SJCRH30 (cell line): ENCODE data around the gene ACP2. TPM values are rescaled to one million over a fixed set of nuclear protein-coding genes. Genes with fewer than 3 reads are reported as not detected.
"Not testable (repeated sequence)": the region's sequence is repeated elsewhere in the genome, so short reads cannot be mapped to it uniquely, and the experiment has no call there.

Source experiments
- DNase-seq, 2 experiments: peaks; one replicate each; pipeline ENCODE4 v3.0.0-alpha.2; 2015 to 2020
- H3K27ac ChIP-seq: fragments of 250-450 bp; sonication (Bioruptor Pico); 2 replicates; pipeline ENCODE4 v1.5.1; 2020; ENCODE audit warnings: mild to moderate bottlenecking, moderate library complexity
- H3K27me3 ChIP-seq: fragments of 250-450 bp; sonication (Bioruptor Pico); 2 replicates; pipeline ENCODE4 v1.5.1; 2020; ENCODE audit warnings: mild to moderate bottlenecking, moderate library complexity
- H3K36me3 ChIP-seq: fragments of 250-450 bp; sonication (Bioruptor Pico); 2 replicates; pipeline ENCODE4 v1.5.1; 2020; ENCODE audit warnings: mild to moderate bottlenecking, moderate library complexity
- H3K4me1 ChIP-seq: fragments of 250-450 bp; sonication (Bioruptor Pico); 2 replicates; pipeline ENCODE4 v1.5.1; 2020; ENCODE audit warnings: mild to moderate bottlenecking, moderate library complexity
- H3K4me3 ChIP-seq: fragments of 250-450 bp; sonication (Bioruptor Pico); 2 replicates; pipeline ENCODE4 v1.5.1; 2020; ENCODE audit warnings: mild to moderate bottlenecking, moderate library complexity
- H3K9me3 ChIP-seq: fragments of 250-450 bp; sonication (Bioruptor Pico); replicated peaks from 2 replicates; pipeline ENCODE4 v1.5.1; 2020; ENCODE audit warnings: mild to moderate bottlenecking, moderate library complexity
- total RNA-seq: library from RNA; depleted of rRNA; stranded (reverse); fragments of >200 nt; shearing (Covaris generic); gene quantifications from 2 replicates; pipeline ENCODE4 v1.2.3, GENCODE V29; 2014; rRNA removed

The ACP2 gene
- total RNA-seq, 1 experiment from 2014 or later: 29.6 TPM

DNA sequence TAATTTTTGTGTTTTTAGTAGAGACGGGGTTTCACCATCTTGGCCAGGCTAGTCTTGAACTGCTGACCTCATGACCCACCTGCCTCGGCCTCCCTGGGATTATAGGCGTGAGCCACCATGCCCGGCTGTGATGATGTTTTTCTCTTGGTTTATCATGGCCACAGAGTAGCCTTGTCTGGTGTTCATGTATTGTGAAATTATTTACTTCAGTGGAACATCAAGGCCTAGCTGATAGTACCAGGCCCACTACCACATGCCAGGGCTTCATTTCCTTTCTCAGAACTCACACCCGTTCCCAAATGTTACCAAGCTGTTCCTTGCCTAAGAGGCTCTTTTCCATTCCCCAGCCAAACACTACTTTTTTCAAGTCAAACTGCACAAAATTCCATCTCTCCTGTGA lies 40.0 kb downstream of the ACP2 start:
- 0 out of 2 replicates have a peak, but pooled peaks cover 2% of the 10 kb centered on the region for H3K4me1 ChIP-seq
- no peak overlapping the region for H3K27ac ChIP-seq
- H3K4me3 ChIP-seq: no peak overlapping the region
- no peaks in the 10 kb centered on the region for H3K27me3 ChIP-seq
- no peaks in the 10 kb centered on the region for H3K36me3 ChIP-seq
- DNase-seq: no peak
- H3K9me3 ChIP-seq: no peaks in the 10 kb centered on the region

DNA sequence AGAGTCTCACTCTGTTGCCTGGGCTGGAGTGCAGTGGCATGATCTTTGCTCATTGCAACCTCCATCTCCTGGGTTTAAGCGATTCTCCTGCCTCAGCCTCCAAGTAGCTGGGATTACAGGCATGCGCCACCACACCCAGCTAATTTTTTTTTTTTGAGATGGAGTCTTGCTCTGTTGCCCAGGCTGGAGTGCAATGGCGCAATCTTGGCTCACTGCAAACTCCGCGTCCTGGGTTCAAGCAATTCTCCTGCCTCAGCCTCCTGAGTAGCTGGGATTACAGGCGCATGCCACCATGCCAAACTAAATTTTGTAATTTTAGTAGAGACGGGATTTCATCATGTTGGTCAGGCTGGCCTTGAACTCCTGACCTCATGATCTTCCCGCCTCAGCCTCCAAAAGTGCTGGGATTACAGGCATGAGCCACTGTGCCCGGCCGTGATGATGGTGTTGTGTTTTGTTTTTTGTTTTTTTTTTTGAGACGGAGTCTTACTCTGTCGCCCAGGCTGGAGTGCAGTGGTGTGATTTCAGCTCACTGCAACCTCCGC lies 40.5 kb downstream of the ACP2 start:
- not testable (repeated sequence) for H3K9me3 ChIP-seq, H3K4me3 ChIP-seq, H3K27ac ChIP-seq, H3K27me3 ChIP-seq, H3K36me3 ChIP-seq, DNase-seq, H3K4me1 ChIP-seq

DNA sequence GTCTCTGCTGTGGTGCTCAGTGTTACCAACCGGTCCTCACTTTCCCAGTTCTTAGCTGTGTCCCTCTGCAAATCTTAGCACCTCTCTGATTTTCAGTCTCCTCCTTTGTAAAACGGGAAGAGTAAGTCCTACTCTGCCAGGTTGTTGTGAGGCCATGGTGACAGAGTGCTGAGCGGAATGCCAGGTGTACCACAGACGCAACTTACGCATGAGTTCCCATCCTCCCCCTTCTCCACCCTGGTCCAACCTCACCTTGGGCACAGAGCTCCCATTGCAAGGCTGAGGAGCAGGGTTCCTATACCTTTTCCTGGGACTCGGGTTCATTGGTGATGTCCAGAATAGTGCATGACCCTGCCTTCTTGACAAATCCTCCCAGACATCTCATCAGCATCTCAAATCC lies 41.2 kb downstream of the ACP2 start:
- Histone ChIP-seq H3K4me1 (0 out of 2 replicates have a peak, but pooled peaks cover 2% of the 10 kb centered on the region), H3K27ac (no peak overlapping the region), H3K4me3 (no peak overlapping the region), H3K36me3 (no peaks in the 10 kb centered on the region), H3K9me3 (no peaks in the 10 kb centered on the region), H3K27me3 (no peaks in the 10 kb centered on the region)
- no peak for DNase-seq

DNA sequence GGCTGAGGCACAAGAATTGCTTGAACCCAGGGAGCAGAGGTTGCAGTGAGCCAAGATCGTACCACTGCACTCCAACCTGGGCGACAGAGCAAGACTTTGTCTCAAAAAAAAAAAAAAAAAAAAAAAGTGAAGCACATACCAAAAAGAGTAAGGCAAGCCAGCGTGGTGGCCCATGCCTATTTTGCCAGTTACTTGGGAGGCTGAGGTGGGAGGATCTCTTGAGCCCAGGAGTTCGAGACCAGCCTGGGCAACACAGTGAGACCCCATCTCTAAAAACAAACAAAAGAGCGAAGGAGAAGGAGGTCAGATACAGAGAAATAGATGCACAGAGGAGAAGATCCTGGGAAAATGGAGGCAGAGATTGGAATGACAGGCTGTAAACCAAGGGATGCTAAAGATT lies 42.0 kb downstream of the ACP2 start:
- H3K27ac ChIP-seq, H3K36me3 ChIP-seq, H3K4me1 ChIP-seq, H3K4me3 ChIP-seq, H3K9me3 ChIP-seq, DNase-seq, H3K27me3 ChIP-seq: not testable (repeated sequence)

DNA sequence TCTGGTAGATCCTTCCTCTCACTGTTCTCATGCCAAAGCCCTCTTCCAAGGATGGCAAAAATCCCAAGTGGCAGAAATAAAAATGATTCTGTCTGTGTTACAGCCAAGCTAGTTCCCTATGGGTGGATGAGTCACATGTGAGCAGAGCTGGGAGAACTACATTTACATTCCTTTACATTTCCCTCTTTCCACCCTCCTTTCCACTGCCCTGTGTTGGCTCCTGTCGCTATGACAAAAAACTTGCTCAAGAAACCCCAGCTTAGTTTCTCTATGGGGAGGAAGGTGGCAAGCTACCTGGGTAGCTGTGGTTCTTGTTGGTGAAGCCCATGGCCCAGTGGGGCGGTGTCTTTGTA lies 44.0 kb downstream of the ACP2 start:
- no peaks in the 10 kb centered on the region for H3K9me3 ChIP-seq
- H3K36me3 ChIP-seq: no peaks in the 10 kb centered on the region
- no peak overlapping the region for H3K4me3 ChIP-seq
- H3K27me3 ChIP-seq: no peaks in the 10 kb centered on the region
- no peak for DNase-seq
- H3K4me1 ChIP-seq: 0 out of 2 replicates have a peak, but pooled peaks cover 2% of the 10 kb centered on the region
- no peak overlapping the region for H3K27ac ChIP-seq

DNA sequence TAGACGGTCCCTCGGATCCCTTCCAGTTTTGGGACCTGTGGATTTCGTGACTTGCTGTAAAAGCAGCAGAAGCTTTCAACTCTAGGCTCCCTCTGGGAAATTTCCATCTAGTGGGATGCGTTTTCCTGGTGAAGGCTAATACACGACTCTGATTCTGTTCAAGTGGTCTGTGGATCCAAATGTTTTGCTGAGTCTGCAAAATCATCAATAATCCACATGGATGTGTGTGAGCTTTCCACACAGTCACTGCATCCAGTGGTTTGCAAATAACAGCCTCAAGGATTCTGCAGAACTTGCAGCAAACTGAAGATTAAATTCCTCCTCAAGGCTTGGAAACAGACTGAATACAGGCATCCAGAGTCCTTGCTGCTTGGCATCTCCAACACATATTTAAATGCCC lies 46.0 kb downstream of the ACP2 start:
- no peak for DNase-seq
- Histone ChIP-seq H3K27me3 (no peaks in the 10 kb centered on the region), H3K27ac (no peak overlapping the region), H3K4me1 (0 out of 2 replicates have a peak, but pooled peaks cover 2% of the 10 kb centered on the region), H3K9me3 (no peaks in the 10 kb centered on the region), H3K4me3 (no peak overlapping the region), H3K36me3 (no peaks in the 10 kb centered on the region)

DNA sequence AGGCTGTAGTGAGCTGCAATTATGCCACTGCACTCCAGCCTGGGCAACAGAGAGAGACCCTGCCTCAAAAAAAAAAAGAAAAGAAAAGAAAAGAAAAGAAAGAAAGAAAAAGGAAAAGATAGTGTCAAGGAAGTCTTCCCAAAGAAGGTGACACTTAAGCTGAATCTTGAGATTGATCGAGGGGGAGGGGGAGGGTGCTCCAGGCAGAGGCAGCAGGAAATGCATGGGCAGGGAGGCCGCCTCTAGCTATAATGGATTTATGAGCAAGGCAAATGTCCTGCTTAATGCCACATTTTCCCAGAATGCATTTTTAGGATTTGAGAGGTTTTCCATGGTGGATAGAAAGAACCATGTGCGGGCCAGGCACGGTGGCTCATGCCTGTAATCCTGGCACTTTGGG lies 47.6 kb downstream of the ACP2 start:
- no peak for DNase-seq
- no peak overlapping the region for H3K27ac ChIP-seq

DNA sequence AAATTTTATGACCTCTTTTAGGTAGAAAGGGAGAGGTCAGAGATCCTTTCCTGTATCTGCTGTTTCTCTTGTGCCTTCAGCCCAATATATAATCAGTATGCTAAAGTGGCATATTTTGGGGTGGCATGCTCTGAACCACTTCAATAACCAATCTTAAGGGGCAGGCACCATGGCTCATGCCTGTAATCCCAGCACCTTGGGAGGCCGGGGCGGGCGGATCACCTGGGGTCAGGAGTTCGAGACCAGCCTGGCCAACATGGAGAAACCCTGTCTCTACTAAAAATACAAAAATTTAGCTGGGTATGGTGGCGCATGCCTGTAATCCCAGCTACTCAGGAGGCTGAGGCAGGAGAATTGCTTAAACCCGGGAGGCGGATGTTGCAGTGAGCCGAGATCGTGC lies 50.5 kb downstream of the ACP2 start:
- H3K4me3 ChIP-seq, H3K27ac ChIP-seq, H3K36me3 ChIP-seq, H3K27me3 ChIP-seq, H3K9me3 ChIP-seq, DNase-seq: not testable (repeated sequence)
- peaks cover 12% of the 10 kb centered on the region; the same call in 1 of the 2 replicates for H3K4me1 ChIP-seq

More for the DNA sequence above, 47.6 kb downstream of the ACP2 start:
- Histone ChIP-seq H3K27me3 (peaks cover 3% of the 10 kb centered on the region; the same call in 1 of the 2 replicates), H3K4me3 (no peak overlapping the region), H3K9me3 (no peaks in the 10 kb centered on the region), H3K4me1 (0 out of 2 replicates have a peak, but pooled peaks cover 2% of the 10 kb centered on the region), H3K36me3 (no peaks in the 10 kb centered on the region)

DNA sequence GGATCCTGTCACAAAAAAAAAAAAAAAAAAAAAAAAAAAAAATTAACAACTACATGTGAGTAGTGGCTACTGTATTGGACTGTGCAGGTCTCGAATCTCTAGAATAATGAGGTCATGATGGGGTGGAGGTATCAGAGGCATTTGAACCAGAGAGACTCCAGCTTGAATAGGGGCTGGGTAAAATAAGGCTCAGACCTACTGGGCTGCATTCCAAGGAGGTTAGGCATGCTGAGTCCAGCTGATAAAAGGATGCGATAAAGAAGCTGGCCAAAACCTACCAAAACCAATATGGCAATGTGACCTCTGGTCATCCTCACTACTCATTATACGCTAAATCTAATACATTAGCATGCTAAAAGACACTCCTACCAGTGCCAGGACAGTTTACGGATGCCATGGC lies 56.5 kb downstream of the ACP2 start:
- Histone ChIP-seq H3K9me3 (no peaks in the 10 kb centered on the region), H3K4me3 (no peak overlapping the region), H3K27ac (no peak overlapping the region), H3K27me3 (peaks cover 3% of the 10 kb centered on the region; the same call in 1 of the 2 replicates), H3K36me3 (no peaks in the 10 kb centered on the region), H3K4me1 (peaks cover 19% of the 10 kb centered on the region; the same call in 1 of the 2 replicates)
- no peak for DNase-seq

DNA sequence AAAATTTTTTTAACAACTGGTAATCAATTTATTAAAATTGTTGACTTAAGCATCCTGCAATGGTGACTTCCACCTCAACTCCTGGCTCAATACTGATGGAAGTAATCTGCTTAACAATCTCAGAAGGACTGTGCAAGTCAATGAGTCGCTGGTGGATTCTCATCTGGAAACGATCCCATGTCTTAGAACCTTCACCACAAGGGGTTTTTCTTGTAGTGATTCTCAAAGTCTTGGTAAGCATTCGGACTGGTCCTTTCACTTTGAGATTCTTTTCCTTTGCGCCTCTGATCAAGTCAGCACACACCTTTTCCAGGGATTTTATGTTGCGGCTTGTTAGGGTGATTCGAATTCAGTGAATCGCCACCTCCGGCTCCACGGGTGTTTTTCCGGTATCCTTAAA lies 57.5 kb downstream of the ACP2 start:
- peaks cover 19% of the 10 kb centered on the region; the same call in 1 of the 2 replicates for H3K4me1 ChIP-seq
- H3K27me3 ChIP-seq, H3K4me3 ChIP-seq, H3K9me3 ChIP-seq, H3K36me3 ChIP-seq, DNase-seq, H3K27ac ChIP-seq: not testable (repeated sequence)

Other genes starting within 250 kb of the ACP2 start
- gene ARFGAP2, start 71.9 kb downstream of the ACP2 start, total RNA-seq: 51.1 and 51.5 TPM in 2 replicates
- gene PACSIN3, start 62.4 kb downstream of the ACP2 start, total RNA-seq: 26.7 and 29.0 TPM in 2 replicates
- 10.7 and 11.1 TPM in 2 replicates for gene DDB2, start 33.8 kb downstream of the ACP2 start, total RNA-seq
- gene NR1H3, start 9.2 kb upstream of the ACP2 start, total RNA-seq: 4.1 and 6.2 TPM in 2 replicates
- gene MADD, start 21.3 kb upstream of the ACP2 start, total RNA-seq: 28.8 and 29.0 TPM in 2 replicates
- not detected in 2 replicates for gene MYBPC3, start 103.9 kb upstream of the ACP2 start, total RNA-seq
- not detected in 2 replicates for gene SPI1, start 129.7 kb upstream of the ACP2 start, total RNA-seq
- gene SLC39A13, start 159.8 kb upstream of the ACP2 start, total RNA-seq: 17.3 and 24.4 TPM in 2 replicates
- 236 and 258 TPM in 2 replicates for gene PSMC3, start 177.6 kb upstream of the ACP2 start, total RNA-seq
- gene RAPSN, start 200.3 kb upstream of the ACP2 start, total RNA-seq: 91.3 and 93.5 TPM in 2 replicates